Measurements from ENCODE around the gene OR10X1. TPM values are rescaled to one million over a fixed set of nuclear protein-coding genes. Genes with fewer than 3 reads are reported as not detected.

OR10X1 gene
- total RNA-seq, 2 donors from 2014 or later = not detected

GRCh38 chr1:158607296-158607695, 27.6 kb upstream of the OR10X1 start:
- no peaks in the 10 kb centered on the region for H3K36me3 Mint-ChIP-seq (ENCODE audit: low read depth)
- 76 to 100% methylated on average over 1 of the region's 1 CpG for whole genome bisulfite sequencing, 2 experiments (ENCODE audit: insufficient coverage in 1 of 2, insufficient read length in 1 of 2)

GRCh38 chr1:158604968-158605367, 25.3 kb upstream of the OR10X1 start, which contains the start of gene OR10Z1:
TSS of gene OR10Z1 (plus strand) at chr1:158605268. CDS start at chr1:158606439, 1,171 bp downstream.
- Histone ChIP-seq H3K9me3 (ENCODE audit: control insufficient read depth, low read length) (no peaks in the 10 kb centered on the region), H3K36me3 (ENCODE audit: control insufficient read depth, insufficient read depth, low read length) (no peaks in the 10 kb centered on the region), H3K27ac (ENCODE audit: low read depth, low read length) (no peak within 1 kb of the TSS), H3K4me1 (ENCODE audit: control insufficient read depth, insufficient read depth, low read length) (peaks cover 3% of the 10 kb centered on the region), H3K4me3 (ENCODE audit: low read length) (no peak within 1 kb of the TSS), H3K9ac (ENCODE audit: extremely low read depth, low read length, poor library complexity, severe bottlenecking) (no peak within 1 kb of the TSS), H3K27me3 (ENCODE audit: control insufficient read depth, insufficient read depth, low read length, poor library complexity, severe bottlenecking) (no peaks in the 10 kb centered on the region)
- no peaks in the 10 kb centered on the region for H3K27me3 Mint-ChIP-seq (ENCODE audit: insufficient read depth)
- H3K4me3 Mint-ChIP-seq = no peak within 1 kb of the TSS
- DNase-seq = no peak
- no peaks in the 10 kb centered on the region for H3K9me3 Mint-ChIP-seq
- WGBS, 2 experiments (ENCODE audit: insufficient coverage in 1 of 2, insufficient read length in 1 of 2) = 93% methylated on average over 1 of the region's 1 CpG; no CpG with 5 or more reads in 1 of the 2 experiments
- H3K36me3 Mint-ChIP-seq (ENCODE audit: low read depth) = no peaks in the 10 kb centered on the region
- peaks cover 2% of the 10 kb centered on the region for H3K4me1 Mint-ChIP-seq
- no peak for TF ChIP-seq CTCF (conservative IDR thresholded peaks at IDR 0.05)
- H3K27ac Mint-ChIP-seq = no peak within 1 kb of the TSS

More at GRCh38 chr1:158607296-158607695, 27.6 kb upstream of the OR10X1 start:
- no peak overlapping the region for H3K27ac Mint-ChIP-seq
- H3K27me3 Mint-ChIP-seq (ENCODE audit: insufficient read depth) = peaks cover 2% of the 10 kb centered on the region
- DNase-seq = peak; percentile 60
- Histone ChIP-seq H3K9me3 (ENCODE audit: control insufficient read depth, low read length) (no peaks in the 10 kb centered on the region), H3K36me3 (ENCODE audit: control insufficient read depth, insufficient read depth, low read length) (no peaks in the 10 kb centered on the region), H3K27me3 (ENCODE audit: control insufficient read depth, insufficient read depth, low read length, poor library complexity, severe bottlenecking) (no peaks in the 10 kb centered on the region), H3K27ac (ENCODE audit: low read depth, low read length) (no peak overlapping the region), H3K4me3 (ENCODE audit: low read length) (no peak overlapping the region), H3K9ac (ENCODE audit: extremely low read depth, low read length, poor library complexity, severe bottlenecking) (no peak overlapping the region), H3K4me1 (ENCODE audit: control insufficient read depth, insufficient read depth, low read length) (peaks cover 3% of the 10 kb centered on the region)
- H3K9me3 Mint-ChIP-seq = no peaks in the 10 kb centered on the region
- peaks cover 2% of the 10 kb centered on the region for H3K4me1 Mint-ChIP-seq
- no peak overlapping the region for H3K4me3 Mint-ChIP-seq
- TF ChIP-seq CTCF (conservative IDR thresholded peaks at IDR 0.05) = no peak

- H3K9me3 ChIP-seq (ENCODE audit: control insufficient read depth, low read length) = no peaks in the 10 kb centered on the region
- H3K4me3 ChIP-seq (ENCODE audit: low read length) = no peak overlapping the region
- TF ChIP-seq CTCF (conservative IDR thresholded peaks at IDR 0.05) = no peak
- no peaks in the 10 kb centered on the region for H3K36me3 Mint-ChIP-seq (ENCODE audit: low read depth)
- no peak overlapping the region for H3K27ac ChIP-seq (ENCODE audit: low read depth, low read length)
- H3K27me3 Mint-ChIP-seq (ENCODE audit: insufficient read depth) = no peaks in the 10 kb centered on the region
- no peak for DNase-seq
- no peak overlapping the region for H3K9ac ChIP-seq (ENCODE audit: extremely low read depth, low read length, poor library complexity, severe bottlenecking)
- no peaks in the 10 kb centered on the region for H3K36me3 ChIP-seq (ENCODE audit: control insufficient read depth, insufficient read depth, low read length)
- no peaks in the 10 kb centered on the region for H3K4me1 Mint-ChIP-seq
- H3K27ac Mint-ChIP-seq = no peak overlapping the region
- peaks cover 14% of the 10 kb centered on the region for H3K9me3 Mint-ChIP-seq
- no peaks in the 10 kb centered on the region for H3K27me3 ChIP-seq (ENCODE audit: control insufficient read depth, insufficient read depth, low read length, poor library complexity, severe bottlenecking)
- H3K4me1 ChIP-seq (ENCODE audit: control insufficient read depth, insufficient read depth, low read length) = no peaks in the 10 kb centered on the region
- WGBS, 2 experiments (ENCODE audit: insufficient coverage in 1 of 2, insufficient read length in 1 of 2) = 50% methylated on average over 2 of the region's 2 CpGs; no CpG with 5 or more reads in 1 of the 2 experiments
- no peak overlapping the region for H3K4me3 Mint-ChIP-seq
These were observed 21.0 kb upstream of the OR10X1 start for GRCh38 chr1:158600735-158601134.
